ENCODE results near the gene EPB42.

Gene EPB42

GRCh38 chr15:43220991-43221403 lies at the start of gene EPB42:
Gene EPB42 (minus strand): TSS chr15:43221018. CDS start chr15:43220825, 193 bp downstream.
- no peak for DNase-seq (ENCODE audit: low read depth in 2 of 2)

GRCh38 chr15:43270113-43270665 lies 49.4 kb upstream of the EPB42 start:
- DNase-seq (ENCODE audit: low read depth in 2 of 2): no peak

DNA sequence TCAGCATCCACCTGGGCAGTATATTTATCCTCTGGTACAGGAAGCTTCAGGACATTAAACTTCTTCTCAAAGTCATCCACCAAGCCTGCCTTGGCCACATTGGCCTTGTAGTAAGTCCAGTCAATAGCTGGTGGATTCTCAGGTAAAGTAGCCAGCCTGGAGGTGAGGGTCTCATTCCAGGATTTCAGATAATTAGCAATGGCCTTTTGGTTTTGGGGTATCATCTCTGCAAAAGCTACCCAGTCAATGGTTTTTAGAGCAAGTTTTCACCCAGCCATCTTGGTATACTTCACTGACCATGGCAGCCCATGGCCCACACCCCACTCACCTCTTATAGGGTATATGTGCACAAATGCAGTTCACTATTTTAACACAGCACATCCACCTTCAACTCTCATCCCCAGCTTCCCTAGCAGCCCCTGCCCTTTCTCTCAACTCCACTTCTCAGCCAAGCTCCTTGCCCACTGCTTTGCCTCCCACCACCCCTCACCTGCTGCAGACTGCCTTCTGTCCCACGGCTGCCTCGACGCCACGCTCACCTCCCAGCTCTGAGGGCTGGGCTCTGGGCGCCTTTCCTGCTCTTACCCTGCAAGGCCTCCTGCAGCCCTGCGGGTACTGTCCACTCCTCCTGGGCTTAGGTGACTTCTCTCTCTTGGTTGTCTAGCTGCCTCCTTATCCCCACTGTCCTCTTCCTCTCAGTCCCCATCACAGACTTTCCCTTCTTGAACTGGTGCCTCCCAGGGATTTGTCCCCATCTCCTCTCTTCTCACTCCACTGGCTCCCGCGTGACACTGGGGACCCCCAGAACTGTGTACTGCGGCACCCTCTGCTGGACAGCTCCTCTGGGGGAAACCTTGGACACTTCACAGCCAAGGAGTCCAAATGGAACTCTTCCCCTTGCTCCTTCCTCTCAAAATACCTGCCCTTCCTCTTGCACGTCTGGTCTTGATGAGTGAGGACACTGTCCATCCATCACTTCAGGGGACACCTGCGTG lies 47.6 kb upstream of the EPB42 start:
- DNase-seq (ENCODE audit: low read depth in 2 of 2): no peak

DNA sequence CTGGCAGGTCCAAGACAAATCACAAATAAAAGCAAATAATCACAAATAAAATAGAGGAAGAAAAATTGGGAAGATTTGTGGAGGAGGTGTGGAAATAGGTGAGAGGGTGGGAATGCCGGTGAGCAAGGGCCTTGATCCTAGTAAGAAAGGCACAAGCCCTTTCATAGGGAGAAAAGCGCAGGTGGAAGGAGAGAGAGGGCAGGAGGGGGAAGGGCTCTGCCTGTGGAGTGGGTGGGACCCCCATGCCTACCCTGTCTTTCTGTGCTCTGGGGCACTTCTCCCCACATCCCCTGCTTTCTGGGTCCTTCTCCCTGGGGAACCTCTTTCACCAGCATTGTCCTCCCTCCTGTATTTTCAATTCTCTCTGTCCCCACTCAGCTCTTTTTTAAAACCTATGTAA lies 46.6 kb upstream of the EPB42 start:
- no peak for DNase-seq (ENCODE audit: low read depth in 2 of 2)

DNA sequence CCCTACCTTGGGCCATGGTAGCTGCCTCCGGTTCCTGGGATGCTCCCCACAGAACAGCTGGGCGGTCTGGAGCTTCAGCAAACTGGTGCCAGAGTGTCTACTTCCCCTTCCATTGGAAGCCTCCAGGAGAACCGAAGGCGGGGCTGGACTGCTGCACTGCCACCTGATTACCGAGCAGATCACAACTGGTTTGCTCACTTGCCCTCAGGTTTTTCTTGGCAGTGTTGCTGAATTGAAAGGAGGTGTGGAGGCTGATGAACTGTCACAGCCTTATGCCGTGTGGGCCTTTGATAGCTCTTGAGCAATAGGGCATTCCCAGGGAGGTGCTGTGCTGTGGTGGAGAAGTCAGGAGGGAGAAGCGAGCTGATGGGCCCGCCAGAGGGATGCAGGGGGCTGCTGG lies 46.0 kb upstream of the EPB42 start, which contains the start of gene TGM5:
TGM5 (minus strand) TSS at position 95 of the 400 bp plus-strand sequence; CDS start at position 16, 79 bp downstream.
- no peak for DNase-seq (ENCODE audit: low read depth in 2 of 2)

DNA sequence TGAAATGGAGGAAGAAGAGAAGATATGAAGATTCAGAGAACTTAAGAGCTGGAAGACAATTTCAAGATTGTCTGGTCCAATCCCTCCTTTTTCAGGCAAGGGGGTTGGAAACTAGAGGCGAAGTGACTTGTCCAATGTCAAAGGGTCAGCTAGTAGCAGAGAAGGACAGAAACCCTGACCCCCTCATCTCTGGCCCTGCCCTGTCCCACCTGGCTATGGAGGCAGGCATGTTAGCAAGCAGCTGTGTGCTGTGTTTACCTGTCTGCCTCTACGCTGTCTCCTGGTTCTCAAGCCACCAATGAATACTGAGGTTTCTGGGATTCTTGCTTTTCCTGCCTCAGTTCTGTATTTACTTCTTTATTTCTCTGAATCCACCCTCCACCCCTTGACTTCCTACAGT lies 45.6 kb upstream of the EPB42 start:
- no peak for DNase-seq (ENCODE audit: low read depth in 2 of 2)

GRCh38 chr15:43260011-43260615 lies 39.3 kb upstream of the EPB42 start:
- DNase-seq (ENCODE audit: low read depth in 2 of 2): no peak

- no peak for DNase-seq (ENCODE audit: low read depth in 2 of 2)
These were observed 38.0 kb upstream of the EPB42 start for GRCh38 chr15:43258781-43259180.

DNA sequence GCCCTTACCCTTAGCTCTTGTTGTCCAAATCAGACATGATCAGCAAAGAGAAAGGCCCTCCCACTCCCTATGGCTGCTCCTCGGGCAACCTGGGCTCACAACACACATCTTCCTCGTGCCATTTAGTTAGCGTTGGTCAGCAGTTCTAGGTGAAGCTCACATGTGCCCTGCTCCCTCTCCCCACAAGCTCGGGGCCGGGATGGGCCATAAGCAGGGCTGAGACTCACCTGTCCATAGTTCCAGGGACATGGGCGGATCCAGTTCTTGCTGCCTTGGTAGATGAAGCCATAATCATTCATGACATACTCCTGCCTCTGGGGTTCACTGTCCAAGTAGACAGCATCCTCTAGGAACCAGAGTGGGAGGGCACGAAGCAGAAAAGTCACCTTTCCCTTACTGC lies 35.5 kb upstream of the EPB42 start:
- DNase-seq (ENCODE audit: low read depth in 2 of 2): no peak

DNA sequence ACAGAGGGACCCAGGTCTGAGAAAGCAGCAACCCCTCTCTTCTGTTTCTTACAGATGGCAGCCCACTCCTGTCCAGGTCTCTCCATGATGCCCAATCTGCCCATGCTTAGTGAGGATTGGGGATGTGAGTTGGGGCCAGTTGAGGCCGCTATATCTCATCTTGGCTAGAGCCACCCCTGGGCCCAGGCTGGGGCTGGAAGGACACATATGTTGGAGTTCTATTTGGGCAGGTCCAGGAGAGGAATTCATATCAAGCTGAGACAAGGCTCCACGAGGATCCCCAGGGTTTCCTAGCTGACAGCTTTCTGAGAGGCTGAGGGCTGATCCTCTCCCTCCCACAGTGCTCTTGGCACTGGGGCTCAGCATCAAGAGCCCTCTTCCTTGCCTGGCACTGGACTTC lies 34.6 kb upstream of the EPB42 start:
- no peak for DNase-seq (ENCODE audit: low read depth in 2 of 2)

DNA sequence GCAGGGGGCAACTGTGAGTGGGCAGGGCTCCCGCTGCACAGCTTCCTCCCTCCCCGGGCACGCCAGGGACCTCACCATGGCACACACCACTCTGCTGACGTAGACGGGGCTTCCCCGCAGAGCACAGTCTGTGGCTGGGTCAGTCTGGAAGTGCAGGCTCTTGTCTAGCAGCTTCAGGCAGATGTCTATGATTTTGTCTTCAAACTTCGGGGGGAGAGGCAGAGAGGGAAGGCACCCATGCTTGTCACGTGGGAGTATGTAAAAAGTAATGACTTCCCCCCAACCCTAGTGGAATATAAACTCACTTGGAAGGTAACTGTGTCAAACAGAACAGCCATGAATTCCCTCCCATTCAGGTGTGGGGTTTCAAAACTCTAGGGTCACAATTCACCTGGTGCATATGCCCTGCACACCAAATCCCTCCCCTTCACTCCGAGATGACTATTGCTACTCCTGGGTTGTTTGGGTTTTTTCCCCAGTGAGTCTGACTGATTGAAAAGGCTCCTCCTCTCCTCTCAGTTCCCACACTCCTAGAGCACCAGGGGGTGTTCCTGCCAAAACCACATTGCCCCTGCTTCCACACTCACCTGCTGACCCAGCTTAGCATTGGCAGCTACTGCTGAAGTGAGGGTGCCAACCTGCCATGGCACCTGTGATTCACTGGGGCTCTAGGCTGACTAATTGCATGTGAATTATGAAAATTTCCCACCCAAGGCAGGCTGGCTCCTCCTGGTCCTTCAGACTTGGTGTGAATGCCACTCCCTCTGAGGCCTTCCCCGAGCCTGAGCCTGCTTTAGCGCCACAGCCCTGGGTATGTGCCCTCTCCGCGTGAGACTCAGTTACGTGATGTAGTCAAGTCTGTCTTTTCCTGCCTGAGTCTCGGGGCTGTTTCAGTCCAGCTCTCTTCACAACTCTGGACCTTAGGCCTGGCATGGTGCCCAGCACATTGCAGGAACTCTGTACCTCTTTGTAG lies 32.9 kb upstream of the EPB42 start:
- DNase-seq (ENCODE audit: low read depth in 2 of 2): no peak

DNA sequence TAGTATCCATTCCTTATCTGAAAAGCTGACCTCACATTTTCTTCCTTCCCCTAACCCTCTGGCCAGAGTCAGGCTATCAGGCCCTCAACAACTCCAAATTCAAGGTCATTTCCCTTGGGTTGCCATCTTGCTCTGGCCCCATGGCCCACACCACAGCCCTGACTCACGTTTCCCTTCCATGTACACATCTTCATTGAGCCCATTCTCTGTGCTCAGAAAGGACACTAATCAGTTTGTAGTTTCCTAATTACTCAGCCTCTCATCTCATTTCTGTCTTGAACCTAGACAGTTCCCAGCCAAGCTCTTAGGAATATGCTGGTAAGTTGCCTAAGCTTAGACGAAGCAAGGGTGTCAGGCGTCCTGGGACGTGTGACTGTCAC lies 31.0 kb upstream of the EPB42 start:
- no peak for DNase-seq (ENCODE audit: low read depth in 2 of 2)

- DNase-seq (ENCODE audit: low read depth in 2 of 2): no peak
These were observed 30.5 kb upstream of the EPB42 start for GRCh38 chr15:43251185-43251870.

DNA sequence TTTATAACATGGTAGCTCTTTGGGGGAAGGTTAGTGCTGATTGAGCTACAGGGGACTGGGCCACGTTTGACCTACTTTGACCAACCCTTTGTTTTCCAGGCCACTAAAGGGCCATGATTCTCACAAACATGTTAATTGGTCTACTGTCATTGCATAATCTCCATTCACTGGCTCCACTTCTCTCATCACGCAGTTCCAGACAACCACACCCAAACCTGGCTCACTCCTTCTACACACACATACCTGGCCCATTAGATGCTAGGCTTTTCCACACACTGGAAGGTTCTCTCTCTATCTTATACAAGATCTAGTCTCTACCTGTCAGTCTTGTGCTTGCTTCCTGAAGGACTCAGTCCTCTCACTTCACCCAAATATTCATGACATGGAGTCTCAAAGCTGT lies 30.0 kb upstream of the EPB42 start:
- DNase-seq (ENCODE audit: low read depth in 2 of 2): no peak

DNA sequence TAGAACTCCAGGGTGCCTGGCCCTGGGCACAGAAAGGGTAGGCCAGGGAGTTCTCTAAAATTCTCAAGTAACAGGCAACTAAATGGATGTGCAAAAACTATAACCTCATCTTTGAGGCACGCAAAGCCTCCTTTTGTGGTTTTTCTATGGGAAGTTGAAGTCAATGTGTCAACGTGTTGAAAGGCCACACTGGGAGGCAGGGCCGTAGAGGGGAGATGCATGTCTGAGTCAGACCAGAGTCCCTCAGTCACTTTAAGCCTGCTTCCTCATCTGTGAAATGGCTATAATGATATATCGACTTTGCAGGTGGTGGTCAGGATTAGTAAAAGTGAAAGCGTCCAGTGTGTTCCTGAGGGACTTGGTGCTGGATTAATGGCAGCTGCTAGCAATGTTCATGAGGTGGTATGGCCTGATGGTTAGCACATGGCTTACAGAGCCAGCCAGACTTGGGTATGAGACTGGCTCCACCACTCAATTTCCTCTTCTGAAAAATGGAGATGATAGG lies 28.9 kb upstream of the EPB42 start:
- DNase-seq (ENCODE audit: low read depth in 2 of 2): no peak

- no peak for DNase-seq (ENCODE audit: low read depth in 2 of 2)
These were observed 28.4 kb upstream of the EPB42 start for GRCh38 chr15:43249236-43249635.

- no peak for DNase-seq (ENCODE audit: low read depth in 2 of 2)
These were observed 25.5 kb upstream of the EPB42 start for GRCh38 chr15:43246261-43246774.

GRCh38 chr15:43244092-43244491 lies 23.3 kb upstream of the EPB42 start:
- DNase-seq (ENCODE audit: low read depth in 2 of 2): no peak

- DNase-seq (ENCODE audit: low read depth in 2 of 2): no peak
These were observed 22.3 kb upstream of the EPB42 start for GRCh38 chr15:43243020-43243645.

DNA sequence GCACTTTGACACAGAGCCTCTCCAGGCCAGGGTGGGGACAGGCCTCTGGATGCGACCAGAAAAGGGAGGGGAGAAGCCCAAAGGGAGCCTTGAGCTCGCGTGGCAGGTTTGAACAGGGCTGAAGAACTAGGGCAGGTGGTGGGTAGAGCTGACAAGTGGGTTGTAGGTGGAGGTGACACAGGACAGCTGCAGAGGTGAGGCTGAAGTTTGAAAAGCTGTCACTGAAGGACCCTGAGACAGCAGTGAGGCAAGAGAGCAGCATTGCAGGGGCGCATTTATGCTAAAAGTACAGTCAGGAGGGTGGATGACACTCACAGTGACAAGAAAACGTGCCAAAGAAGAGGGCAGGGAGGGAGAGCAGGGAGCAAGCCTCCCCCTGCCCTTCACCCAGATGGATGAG lies 21.8 kb upstream of the EPB42 start:
- DNase-seq (ENCODE audit: low read depth in 2 of 2): no peak

All from stimulated activated CD4-positive, alpha-beta T cell treated with anti-CD3 and anti-CD28 coated beads, Interleukin-4, amount 100 ng/mL, for 48 hours (primary cell).